ENCODE results near the gene HDDC3. TPM values are rescaled to one million over a fixed set of nuclear protein-coding genes. Genes with fewer than 3 reads are reported as not detected.

The HDDC3 gene
- total and polyA plus RNA-seq, 9 of the 15 experiments (the other 6 are each of a cell fraction or from before 2014, with no cell fraction given) = 14.9 to 55.8 (median 36.9) TPM

GRCh38 chr15:90885432-90886290, 46.7 kb downstream of the HDDC3 start (continued):
- no peak for TF ChIP-seq MGA (IDR thresholded peaks at IDR 0.05)
- TF ChIP-seq ASH1L (IDR thresholded peaks at IDR 0.05; ENCODE audit: borderline replicate concordance, low read depth, partially characterized antibody) = no peak
- TF ChIP-seq TCFL5 (CRISPR knock-in tag; conservative IDR thresholded peaks at IDR 0.05) = no peak
- TF ChIP-seq TCF15 (CRISPR knock-in tag; IDR thresholded peaks at IDR 0.05) = no peak
- peak; percentile 95 for TF ChIP-seq SMC3 (conservative IDR thresholded peaks at IDR 0.05; ENCODE audit: insufficient read depth, low read depth, low read length)
- TF ChIP-seq AFF1 (IDR thresholded peaks at IDR 0.05; ENCODE audit: low read depth in 1 of 2, partially characterized antibody in 2 of 2) = no peak
- no peak for TF ChIP-seq NRF1 (conservative IDR thresholded peaks at IDR 0.05 in 1 of 2, IDR thresholded peaks at IDR 0.05 in 1 of 2)
- no peak for TF ChIP-seq HMBOX1 (IDR thresholded peaks at IDR 0.05)
